Measurements from ENCODE around the gene FLAD1.

The FLAD1 gene

GRCh38 chr1:155005076-155006011 lies 22.2 kb downstream of the FLAD1 start:
- DNase-seq, result no peak

- no peak for DNase-seq
These were observed 23.5 kb downstream of the FLAD1 start for GRCh38 chr1:155006601-155007101.

- no peak for DNase-seq
These were observed 24.2 kb downstream of the FLAD1 start for GRCh38 chr1:155007251-155007828.

GRCh38 chr1:155008015-155008941 lies 25.1 kb downstream of the FLAD1 start:
- DNase-seq, result peak; percentile 81

- DNase-seq, result no peak
These were observed 26.1 kb downstream of the FLAD1 start for GRCh38 chr1:155009221-155009711.

GRCh38 chr1:155009742-155010141 lies 26.6 kb downstream of the FLAD1 start:
- no peak for DNase-seq

GRCh38 chr1:155010211-155010918 lies 27.2 kb downstream of the FLAD1 start:
- DNase-seq, result peak; percentile 45

- DNase-seq, result no peak
These were observed 27.9 kb downstream of the FLAD1 start for GRCh38 chr1:155011004-155011416.

GRCh38 chr1:155011437-155012025 lies 28.4 kb downstream of the FLAD1 start:
- DNase-seq, result no peak

- DNase-seq, result no peak
These were observed 28.9 kb downstream of the FLAD1 start for GRCh38 chr1:155012026-155012546.

- DNase-seq, result no peak
These were observed 29.8 kb downstream of the FLAD1 start for GRCh38 chr1:155012776-155013602.

- DNase-seq, result no peak
These were observed 30.5 kb downstream of the FLAD1 start for GRCh38 chr1:155013632-155014031.

- DNase-seq, result no peak
These were observed 31.8 kb downstream of the FLAD1 start for GRCh38 chr1:155014709-155015508.

GRCh38 chr1:155015527-155016230 lies 32.5 kb downstream of the FLAD1 start:
- no peak for DNase-seq

- DNase-seq, result no peak
These were observed 33.2 kb downstream of the FLAD1 start for GRCh38 chr1:155016231-155016831.

GRCh38 chr1:155017041-155017945 lies 34.1 kb downstream of the FLAD1 start:
- DNase-seq, result peak; percentile 92

- no peak for DNase-seq
These were observed 34.8 kb downstream of the FLAD1 start for GRCh38 chr1:155017946-155018316.
